Inflammatory macrophage (primary cell): Measurements from ENCODE around the gene MYO1D.
"Not testable (repeated sequence)": the region's sequence is repeated elsewhere in the genome, so short reads cannot be mapped to it uniquely, and the experiment has no call there.

Experiments
- DNase-seq, 2 donors: peaks; one replicate each; pipeline ENCODE4 v3.0.0-alpha.2; 2020 to 2022

Gene MYO1D

DNA sequence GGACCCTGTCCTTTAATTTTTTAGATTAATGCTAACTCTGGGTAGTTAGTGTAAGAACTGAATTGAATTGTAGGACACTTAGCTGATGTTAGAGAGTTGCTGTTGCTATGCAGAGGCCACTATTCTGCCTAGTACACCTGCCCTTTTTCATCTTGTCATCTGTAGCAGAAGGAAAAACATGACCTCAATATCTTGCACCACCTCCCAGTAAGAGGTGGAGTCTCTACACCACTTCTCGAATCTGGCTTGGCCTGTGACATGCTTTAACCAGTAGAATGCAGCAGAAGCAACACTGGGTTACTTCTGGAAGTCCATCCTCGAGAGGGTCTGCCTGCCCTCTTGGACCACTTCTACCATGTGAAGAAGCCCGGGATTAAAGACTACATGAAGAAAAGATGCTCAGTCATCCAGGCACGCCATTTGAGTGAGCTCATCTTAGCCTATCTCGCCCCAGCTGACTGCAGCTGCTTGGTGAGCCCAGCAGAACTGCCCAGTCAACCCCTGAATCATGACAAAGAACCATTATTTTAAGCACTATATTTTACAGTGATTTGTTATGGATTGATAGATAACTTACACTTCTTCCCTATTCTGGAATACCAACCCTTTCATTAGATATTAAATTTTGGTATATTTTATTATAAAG is 153.5 kb downstream of the MYO1D start:
- no peak for DNase-seq

GRCh38 chr17:32722733-32723132 is 154.2 kb downstream of the MYO1D start:
- DNase-seq = no peak

DNA sequence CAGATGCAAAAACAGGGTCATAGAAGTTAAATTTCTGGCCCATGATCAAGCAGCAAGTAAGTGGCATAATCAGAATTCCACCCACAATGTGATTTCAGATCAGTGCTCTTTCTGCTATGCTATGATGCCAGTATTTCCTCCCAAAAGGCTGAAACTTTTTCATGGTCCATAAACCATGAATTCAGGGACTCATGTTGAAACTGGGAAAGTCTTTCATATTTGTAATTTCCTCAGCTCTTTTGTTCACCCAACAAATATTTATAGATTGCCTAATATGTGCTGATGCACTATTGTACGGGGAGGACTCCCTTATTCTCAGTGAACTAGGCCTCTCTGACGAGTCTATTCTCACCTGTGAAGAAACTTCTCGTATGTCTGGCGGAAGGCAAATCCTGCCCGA is 156.3 kb downstream of the MYO1D start:
- DNase-seq = no peak

DNA sequence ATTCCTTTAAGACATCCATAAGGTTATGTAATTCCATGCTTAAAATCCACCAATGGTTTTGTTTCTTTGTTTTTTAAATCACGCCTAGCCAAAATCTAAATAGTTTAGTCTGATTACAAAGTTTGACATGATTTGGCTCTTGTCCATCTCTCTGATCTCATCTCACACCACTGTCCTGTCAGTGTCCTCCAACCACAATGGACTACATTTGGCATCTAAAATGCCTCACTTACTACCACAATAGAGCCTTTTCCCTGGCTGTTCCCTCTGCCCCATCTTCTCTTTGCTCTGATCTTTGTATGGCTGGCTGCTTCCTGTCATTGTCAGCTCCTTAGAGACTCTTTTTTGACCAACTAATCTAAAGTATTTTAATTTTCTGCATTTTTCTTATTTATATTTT is 157.2 kb downstream of the MYO1D start:
- DNase-seq = no peak

- not testable (repeated sequence) for DNase-seq
These were observed 162.0 kb downstream of the MYO1D start for GRCh38 chr17:32714922-32715321.

DNA sequence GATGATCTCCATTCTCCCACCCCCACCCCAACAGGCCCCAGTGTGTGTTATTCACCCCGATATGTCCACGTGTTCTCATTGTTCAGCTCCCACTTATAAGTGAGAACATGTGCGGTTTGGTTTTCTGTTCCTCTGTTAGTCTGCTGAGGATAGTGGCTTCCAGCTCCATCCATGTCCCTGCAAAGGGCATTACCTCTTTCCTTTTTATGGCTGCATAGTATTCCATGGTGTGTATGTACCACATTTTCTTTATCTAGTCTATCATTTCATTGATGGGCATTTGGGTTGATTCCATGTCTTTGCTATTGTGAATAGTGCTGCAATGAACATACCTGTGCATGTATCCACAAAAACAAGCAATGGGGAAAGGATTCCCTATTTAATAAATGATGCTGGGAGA is 162.7 kb downstream of the MYO1D start:
- not testable (repeated sequence) for DNase-seq

- DNase-seq = no peak
These were observed 163.8 kb downstream of the MYO1D start for GRCh38 chr17:32713081-32713480.

DNA sequence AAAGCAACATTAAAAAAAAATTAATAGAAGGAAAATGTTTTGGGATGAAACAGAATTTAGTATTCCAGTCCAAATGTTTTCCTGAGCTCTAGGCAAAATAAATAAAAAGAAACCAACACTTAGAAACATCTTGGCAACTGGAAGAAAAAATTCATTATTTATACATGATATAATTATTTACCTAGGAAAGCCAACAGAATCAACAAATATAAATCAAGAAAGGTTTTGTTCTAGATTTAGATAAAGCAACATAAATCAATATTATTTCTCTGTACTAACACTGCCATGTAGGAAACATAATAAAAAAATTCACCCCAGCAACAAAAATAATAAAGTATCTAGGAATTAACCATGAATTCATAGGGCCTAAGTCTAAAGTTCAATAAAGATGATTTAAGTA is 167.4 kb downstream of the MYO1D start:
- no peak for DNase-seq

DNA sequence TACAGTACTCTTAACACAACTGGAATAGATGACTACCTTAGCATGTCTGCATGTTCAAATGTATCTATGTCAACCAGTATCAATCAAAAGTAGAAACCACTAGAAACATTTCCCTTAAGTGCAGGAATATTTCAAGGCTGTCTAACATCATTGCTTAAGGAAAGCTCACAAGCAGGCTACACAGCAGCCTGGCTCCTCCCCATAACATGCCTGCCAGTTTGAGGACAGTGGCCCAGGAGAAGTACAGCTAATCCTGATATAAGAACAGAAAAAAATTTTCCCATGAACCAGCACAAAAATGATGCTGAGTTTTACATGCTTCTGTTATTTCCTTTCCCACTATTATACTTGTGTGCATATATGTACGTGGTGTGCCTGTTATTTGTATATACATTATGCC is 175.1 kb downstream of the MYO1D start:
- no peak for DNase-seq

DNA sequence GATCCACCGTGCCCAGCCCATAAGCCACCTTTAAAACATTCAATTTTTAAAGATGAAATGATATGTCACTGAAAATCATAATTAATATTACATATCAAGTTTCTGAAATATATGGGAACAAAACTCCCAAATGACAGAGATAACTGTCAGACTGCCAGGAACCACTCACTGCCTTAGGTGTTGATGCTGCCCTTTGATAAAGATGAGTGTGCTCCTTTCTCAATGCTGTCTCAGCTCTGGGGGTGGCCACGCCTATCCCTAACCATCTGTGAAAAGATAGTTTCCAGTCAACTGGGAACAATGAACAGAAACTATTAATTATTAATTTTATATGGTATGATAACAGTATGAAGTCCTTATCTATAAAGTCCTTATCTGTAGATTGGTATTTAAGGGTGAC is 177.7 kb downstream of the MYO1D start:
- DNase-seq = no peak

DNA sequence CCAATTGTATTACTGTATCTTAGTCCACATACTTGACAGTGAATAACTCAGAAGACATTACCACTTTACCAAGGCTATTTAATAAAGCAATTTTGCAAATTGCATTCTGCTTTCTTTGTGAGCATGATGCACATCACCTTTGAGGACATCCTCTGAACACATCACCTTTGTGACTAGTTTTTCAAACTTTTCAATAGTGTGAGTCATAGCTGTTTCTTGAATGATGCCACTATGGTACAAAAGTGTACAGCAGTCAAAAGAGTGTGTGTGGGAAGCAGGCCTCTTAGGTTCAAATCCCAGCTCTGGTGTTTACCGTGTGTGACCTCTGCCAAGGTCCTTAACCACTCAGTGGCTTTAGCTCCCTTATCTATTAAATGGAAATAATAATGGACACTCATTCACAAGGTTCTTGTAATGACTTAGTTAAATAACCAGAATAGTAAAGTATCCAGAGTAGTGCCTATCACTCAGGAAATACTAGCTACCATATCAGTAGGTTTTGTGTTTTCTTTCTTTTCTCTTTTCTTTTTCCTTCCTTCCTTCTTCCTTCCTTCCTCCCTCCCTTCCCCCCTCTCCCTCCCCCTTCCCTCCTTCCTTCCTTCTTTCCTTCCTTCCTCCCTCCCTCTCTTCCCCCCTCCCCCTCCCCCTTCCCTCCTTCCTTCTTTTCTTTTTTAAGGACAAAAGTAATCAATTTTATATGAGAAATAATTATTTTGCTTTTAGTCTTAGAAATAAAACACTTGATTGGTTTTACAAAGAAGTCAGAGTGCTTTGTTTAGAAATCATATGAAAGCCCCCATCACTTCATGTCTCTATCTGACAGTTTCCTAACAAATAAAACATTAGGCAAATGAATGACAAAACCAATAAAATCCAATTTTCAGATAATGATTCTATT is 178.9 kb downstream of the MYO1D start:
- DNase-seq = no peak

- no peak for DNase-seq
These were observed 180.5 kb downstream of the MYO1D start for GRCh38 chr17:32696426-32696825.

GRCh38 chr17:32695864-32696263 is 181.1 kb downstream of the MYO1D start:
- DNase-seq = no peak

DNA sequence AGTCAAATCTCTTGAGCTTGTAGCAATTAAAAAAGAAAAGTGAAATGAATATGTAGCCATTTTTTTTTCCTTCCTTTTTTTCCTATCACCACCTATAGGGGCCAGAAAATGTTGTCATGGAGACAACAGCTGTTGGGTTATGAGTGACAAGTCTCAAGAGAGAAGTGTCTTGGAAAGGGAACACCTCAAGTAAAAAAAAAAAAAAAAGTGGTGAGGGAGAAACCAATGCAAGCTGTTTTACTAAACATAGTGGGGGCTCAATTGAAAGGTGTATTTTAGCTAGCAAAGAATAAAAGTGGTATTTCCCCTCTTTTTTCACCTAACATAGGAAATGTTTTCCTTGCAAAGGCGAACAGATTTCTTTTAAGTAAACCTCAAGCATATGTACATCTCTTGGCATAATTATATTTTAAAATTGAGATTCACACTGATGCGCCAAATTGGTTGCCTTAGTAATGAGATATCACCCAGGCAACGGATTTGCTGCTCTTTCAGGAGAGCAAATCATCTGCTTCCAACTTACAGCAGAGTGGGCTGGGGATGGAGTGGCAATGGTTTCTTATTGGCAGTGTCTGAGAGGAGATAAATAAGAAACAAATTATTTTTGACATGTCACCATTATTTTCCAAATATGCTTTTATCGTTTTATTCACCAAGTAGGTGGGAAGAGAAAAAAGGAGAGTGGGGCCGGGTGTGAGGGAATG is 183.6 kb downstream of the MYO1D start:
- no peak for DNase-seq

GRCh38 chr17:32692179-32692578 is 184.7 kb downstream of the MYO1D start:
- no peak for DNase-seq

GRCh38 chr17:32689348-32689747 is 187.6 kb downstream of the MYO1D start:
- no peak for DNase-seq

DNA sequence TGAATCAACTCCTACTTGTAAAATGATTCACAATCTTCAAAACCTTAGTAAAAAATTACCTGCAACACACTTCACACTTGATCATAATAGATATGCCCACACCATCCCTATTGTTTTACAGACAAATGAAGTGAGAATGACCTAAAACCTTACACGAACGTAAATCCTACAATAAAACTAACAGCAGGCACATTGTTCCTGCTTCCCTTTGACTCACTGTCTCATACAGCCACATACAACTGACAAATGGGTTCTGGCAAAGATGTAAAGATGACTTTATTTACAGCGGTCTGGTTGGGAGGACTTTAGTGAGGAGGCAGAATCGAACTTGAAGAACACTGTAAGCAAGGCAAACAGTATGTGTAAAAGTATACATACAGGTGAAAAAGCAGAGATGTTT is 188.7 kb downstream of the MYO1D start:
- DNase-seq = no peak

GRCh38 chr17:32684087-32684958 is 192.6 kb downstream of the MYO1D start:
- DNase-seq = no peak

DNA sequence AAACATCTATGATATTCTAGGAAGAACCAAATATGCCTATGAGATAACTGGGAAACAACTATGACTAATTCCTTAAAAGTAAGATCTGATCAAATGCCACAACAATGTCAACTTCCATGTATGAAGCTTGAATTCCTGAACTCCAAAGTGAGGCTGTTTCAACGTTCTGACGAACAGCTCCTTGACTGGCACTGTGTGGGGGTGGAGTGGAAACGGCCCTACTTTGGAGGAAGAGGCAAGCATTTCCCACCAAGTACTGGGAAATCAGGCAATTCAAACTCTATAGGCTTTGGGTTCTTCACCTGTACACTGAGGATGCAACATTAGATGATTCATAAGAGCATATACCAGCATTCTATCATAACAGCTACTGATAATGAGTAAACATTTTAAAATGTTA is 203.0 kb downstream of the MYO1D start:
- no peak for DNase-seq

GRCh38 chr17:32672711-32673110 is 204.2 kb downstream of the MYO1D start:
- no peak for DNase-seq

GRCh38 chr17:32671896-32672295 is 205.0 kb downstream of the MYO1D start:
- peak; percentile 3 to 50 for DNase-seq

GRCh38 chr17:32664936-32665583 is 211.9 kb downstream of the MYO1D start:
- no peak for DNase-seq
